ENCODE data around the gene MFN2. TPM values are rescaled to one million over a fixed set of nuclear protein-coding genes. Genes with fewer than 3 reads are reported as not detected.

MFN2 gene
- total RNA-seq, 1 donor from 2014 or later: 663 TPM

DNA sequence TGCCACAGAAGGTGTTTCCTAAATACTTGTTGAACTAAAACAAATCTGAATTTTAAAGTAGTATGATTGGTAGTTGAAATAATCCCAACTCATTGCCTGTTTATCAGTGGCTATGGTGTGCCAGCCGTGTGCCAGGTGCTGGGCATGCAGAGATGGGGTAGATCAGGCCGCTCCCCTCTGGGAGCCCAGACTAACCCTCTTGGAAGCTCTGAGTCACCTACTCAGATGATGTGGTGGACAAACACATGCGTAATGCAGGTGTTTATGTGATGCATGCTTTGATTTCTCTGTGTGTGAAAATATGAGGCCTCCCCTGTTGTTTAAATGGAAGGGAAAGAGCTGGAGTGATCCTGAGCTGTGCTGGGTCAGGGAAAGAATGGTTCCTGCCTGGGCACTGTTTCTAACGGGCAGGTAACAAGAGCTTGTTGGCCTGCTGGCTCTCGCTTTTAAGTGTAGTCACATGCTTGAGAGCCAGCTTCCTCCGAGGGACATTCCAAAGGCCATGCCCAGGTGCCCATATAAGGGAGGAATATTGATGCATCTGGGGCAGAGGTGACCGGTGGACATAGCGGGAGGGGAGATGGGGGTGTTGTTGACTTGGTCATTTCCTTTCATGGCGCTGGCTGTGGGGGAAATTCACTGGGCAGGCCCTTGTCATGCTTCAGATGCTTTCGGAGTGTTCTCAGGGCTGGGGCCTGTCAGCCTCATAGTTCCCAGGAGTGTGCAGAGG is 10.2 kb downstream of the MFN2 start:
- peak; percentile 75 for DNase-seq
- Histone ChIP-seq H3K4me1 (peaks cover 86% of the 10 kb centered on the region), H3K9me3 (replicated peaks) (no peaks in the 10 kb centered on the region), H3K27me3 (ENCODE audit: low read depth) (no peaks in the 10 kb centered on the region), H3K36me3 (peaks cover 86% of the 10 kb centered on the region), H3K4me3 (no peak overlapping the region), H3K27ac (replicated peaks) (peak overlapping the region; percentile 97)
- intact Hi-C loops (cut with micrococcal nuclease): no loop called here
- no peak for TF ChIP-seq CTCF (IDR thresholded peaks at IDR 0.05; ENCODE audit: borderline replicate concordance)

DNA sequence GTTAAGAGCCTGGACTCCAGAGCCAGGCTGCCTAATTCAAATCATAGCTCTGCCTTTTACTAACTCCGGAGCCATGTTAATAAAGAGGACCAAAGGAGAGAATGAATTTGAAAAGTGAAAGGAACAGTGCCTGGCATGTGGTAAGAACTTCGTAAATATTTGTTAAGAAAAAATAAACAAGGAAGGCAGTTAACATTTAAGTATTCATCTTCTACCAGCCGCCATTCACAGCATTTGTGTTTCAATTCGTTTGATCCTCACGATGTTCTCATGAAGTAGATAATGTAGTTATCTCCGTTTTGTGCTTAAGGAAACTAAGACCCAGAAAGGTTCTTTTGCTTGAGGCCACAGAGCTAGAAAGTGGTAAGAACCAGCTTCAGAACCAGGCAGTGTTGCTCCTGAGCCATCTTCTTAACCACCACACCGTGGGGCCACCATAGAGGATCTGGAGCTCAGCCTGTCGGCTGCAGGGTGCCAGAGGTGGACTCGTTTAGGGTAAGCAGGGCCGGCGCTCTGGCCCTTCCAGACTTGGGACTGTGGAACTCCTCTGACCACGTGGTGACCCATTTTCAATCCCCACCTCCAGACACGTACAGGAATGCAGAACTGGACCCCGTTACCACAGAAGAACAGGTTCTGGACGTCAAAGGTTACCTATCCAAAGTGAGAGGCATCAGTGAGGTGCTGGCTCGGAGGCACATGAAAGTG is 11.9 kb downstream of the MFN2 start:
- DNase-seq: no peak
- H3K36me3 ChIP-seq: peaks cover 89% of the 10 kb centered on the region
- H3K27ac ChIP-seq (replicated peaks): peak overlapping the region; percentile 97
- peaks cover 81% of the 10 kb centered on the region for H3K4me1 ChIP-seq
- H3K9me3 ChIP-seq (replicated peaks): no peaks in the 10 kb centered on the region
- no peak overlapping the region for H3K4me3 ChIP-seq
- H3K27me3 ChIP-seq (ENCODE audit: low read depth): no peaks in the 10 kb centered on the region
- intact Hi-C loops (cut with micrococcal nuclease): no loop called here
- no peak for TF ChIP-seq CTCF (IDR thresholded peaks at IDR 0.05; ENCODE audit: borderline replicate concordance)

GRCh38 chr1:11997081-11997850 is 17.0 kb downstream of the MFN2 start:
- peak overlapping the region; percentile 97 for H3K27ac ChIP-seq (replicated peaks)
- no peak for DNase-seq
- intact Hi-C loops (cut with micrococcal nuclease): no loop called here

DNA sequence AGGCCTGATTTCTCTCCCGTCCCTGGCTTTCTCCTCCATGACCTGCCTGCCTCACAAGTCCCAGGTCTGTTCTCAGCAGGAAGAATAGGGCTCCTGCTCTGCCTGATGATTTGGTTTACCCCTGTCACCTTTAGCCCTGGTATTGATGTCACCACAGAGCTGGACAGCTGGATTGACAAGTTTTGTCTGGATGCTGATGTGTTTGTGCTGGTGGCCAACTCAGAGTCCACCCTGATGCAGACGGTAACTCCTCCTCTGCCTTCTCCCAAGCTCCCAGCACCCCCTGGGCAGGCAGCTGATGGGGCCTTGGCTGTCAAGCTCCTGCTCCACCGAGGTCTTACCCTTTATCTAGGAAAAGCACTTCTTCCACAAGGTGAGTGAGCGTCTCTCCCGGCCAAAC is 18.4 kb downstream of the MFN2 start:
- H3K4me1 ChIP-seq: peaks cover 44% of the 10 kb centered on the region
- no peaks in the 10 kb centered on the region for H3K27me3 ChIP-seq (ENCODE audit: low read depth)
- peaks cover 100% of the 10 kb centered on the region for H3K36me3 ChIP-seq
- no peak overlapping the region for H3K27ac ChIP-seq (replicated peaks)
- TF ChIP-seq CTCF (IDR thresholded peaks at IDR 0.05; ENCODE audit: borderline replicate concordance): no peak
- intact Hi-C loops (cut with micrococcal nuclease): no loop called here
- DNase-seq: no peak
- no peak overlapping the region for H3K4me3 ChIP-seq
- no peaks in the 10 kb centered on the region for H3K9me3 ChIP-seq (replicated peaks)

More at GRCh38 chr1:11997081-11997850, 17.0 kb downstream of the MFN2 start:
- Histone ChIP-seq H3K4me1 (peaks cover 52% of the 10 kb centered on the region), H3K4me3 (no peak overlapping the region), H3K27me3 (ENCODE audit: low read depth) (no peaks in the 10 kb centered on the region), H3K36me3 (peaks cover 100% of the 10 kb centered on the region), H3K9me3 (replicated peaks) (no peaks in the 10 kb centered on the region)
- TF ChIP-seq CTCF (IDR thresholded peaks at IDR 0.05; ENCODE audit: borderline replicate concordance): no peak

DNA sequence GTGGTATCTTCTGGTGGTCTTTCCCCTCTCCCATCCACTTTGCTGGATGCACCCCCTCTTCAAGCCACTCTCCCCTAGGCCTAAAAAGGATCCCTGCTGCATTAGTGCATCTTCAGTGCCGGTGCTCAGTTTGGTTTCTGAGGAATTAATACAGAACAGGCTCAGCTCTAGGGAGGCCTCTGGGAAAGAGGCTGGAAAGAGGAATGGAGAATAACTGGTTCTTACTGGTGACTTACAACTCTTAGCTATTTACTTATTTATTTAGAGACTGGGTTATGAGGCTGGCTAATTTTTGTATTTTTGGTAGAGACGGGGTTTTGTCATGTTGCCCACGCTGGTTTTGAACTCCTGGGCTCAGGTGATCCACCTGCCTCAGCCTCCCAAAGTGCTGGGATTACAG is 19.0 kb downstream of the MFN2 start:
- no peak for TF ChIP-seq CTCF (IDR thresholded peaks at IDR 0.05; ENCODE audit: borderline replicate concordance)
- H3K36me3 ChIP-seq: peaks cover 100% of the 10 kb centered on the region
- H3K4me1 ChIP-seq: peaks cover 40% of the 10 kb centered on the region
- peak overlapping the region; percentile 16 for H3K27ac ChIP-seq (replicated peaks)
- intact Hi-C loops (cut with micrococcal nuclease): no loop called here
- DNase-seq: no peak
- no peak overlapping the region for H3K4me3 ChIP-seq
- H3K27me3 ChIP-seq (ENCODE audit: low read depth): no peaks in the 10 kb centered on the region
- no peaks in the 10 kb centered on the region for H3K9me3 ChIP-seq (replicated peaks)
